ENCODE results near the gene CEP44.
A peak's percentile ranks its signal among the peaks of the same experiment; 100 is the strongest.
"Not testable (repeated sequence)": the region's sequence is repeated elsewhere in the genome, so short reads cannot be mapped to it uniquely, and the experiment has no call there.

The CEP44 gene, protein sequence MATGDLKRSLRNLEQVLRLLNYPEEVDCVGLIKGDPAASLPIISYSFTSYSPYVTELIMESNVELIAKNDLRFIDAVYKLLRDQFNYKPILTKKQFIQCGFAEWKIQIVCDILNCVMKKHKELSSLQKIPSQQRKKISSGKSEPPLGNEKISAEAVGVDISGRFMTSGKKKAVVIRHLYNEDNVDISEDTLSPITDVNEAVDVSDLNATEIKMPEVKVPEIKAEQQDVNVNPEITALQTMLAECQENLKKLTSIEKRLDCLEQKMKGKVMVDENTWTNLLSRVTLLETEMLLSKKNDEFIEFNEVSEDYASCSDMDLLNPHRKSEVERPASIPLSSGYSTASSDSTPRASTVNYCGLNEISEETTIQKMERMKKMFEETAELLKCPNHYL

DNA sequence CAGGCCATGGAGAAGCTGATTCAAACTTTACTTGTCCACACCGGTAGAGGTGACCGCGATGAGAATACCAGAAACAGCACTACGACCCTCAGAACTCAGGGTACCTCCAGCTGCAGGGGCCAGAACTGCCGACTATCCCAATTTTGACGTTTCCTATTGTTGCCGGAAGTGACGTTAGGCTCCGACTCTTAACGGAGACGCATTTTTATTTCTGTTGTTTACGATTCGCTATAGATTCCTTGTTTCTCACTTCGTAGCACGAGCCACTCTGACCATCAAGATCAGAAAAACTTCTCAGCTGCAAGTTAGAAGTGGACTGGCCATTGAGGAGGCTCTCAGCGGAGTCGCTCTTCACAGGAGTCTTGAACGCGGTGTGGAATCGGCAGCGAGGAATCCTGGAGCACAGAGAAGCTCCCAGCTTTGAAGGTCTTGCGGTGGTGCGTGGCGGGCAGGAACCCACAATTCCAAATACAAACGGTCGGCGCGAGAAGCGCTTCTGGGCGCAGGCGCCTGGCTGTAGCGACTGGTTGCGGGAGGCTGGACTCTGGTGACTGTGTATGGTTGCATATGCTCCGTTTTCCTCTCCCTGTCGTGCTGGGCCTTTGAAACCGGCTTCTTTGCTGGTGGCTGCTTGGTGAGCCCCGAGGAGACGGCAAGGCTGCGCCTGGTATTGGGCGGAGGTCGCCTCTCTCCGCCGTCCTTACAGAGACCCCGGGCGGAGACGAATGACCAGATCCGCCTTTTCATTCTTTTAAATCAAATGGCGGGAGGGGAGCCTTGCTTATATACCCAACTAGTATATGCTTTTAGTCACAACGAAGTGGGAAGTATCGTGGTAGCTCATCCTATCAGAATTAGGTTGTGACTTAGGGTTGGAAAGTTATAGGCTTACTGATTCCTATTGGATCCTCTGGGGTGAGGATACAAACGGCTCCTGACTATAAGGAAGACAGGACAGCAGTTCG lies at the start of gene CEP44, which contains the start of gene FBXO8:
Gene CEP44 (plus strand): TSS at position 405 of the 965 bp plus-strand sequence. CDS start 15,211 bp downstream, outside the sequence.
Gene FBXO8 (minus strand): TSS at position 161 of the 965 bp plus-strand sequence. CDS start 20,575 bp downstream, outside the sequence.
- peak; percentile 71 for DNase-seq (ENCODE audit: low spot score)

DNA sequence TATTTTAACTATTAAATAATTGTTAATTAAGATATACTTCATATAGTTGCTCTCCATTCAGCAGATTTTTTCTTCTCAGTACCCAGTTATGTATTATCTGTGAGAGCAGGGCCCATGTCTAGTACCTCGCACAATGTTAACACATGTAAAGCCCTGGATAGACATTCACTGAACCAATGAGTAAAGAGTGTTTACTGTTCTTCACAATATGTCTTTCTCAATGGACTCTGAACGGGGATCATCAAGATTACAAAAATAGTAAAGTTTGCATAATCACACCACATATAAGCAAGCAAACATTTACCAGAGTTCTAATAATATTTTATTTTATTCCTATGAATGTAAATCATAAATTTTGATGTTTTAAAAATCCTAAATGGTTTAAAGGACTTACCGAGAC lies 47.4 kb upstream of the CEP44 start:
- no peak for DNase-seq (ENCODE audit: low spot score)

DNA sequence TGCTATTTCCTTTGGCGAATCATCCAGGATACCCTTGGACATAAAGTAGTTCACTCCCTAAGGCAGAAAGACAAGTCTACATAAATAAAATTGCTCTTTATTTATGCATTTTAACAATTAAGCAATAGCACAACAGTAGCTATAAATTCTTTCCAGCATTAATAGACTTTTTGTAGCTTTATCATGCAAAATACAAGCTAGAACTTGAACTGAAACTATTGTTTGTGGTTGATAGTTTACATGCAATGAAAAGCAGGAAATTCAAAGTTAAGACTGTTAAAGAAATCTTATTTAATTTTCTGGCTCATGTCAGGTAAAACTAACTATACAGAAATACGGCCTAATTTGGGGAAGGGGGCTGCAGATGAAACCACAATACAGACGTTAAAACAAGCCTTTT lies 42.5 kb upstream of the CEP44 start:
- DNase-seq (ENCODE audit: low spot score): no peak

DNA sequence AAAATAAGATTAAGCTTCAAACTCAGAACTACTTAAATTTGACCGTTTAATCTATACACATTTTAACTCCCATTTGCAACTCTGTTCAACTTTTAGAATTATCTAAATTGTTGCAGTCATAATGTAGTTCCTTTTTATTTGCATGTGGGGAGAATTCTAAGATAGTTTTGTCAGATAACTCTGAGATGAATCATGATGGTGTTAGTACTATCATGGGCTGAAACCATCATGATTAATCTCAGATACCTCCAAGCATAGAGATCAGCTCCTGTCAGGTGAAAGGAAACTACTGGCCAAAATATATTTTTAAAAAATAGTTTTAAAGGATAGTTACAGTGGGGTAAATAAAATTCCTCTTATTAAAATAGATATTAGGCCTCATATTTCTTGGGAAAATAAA lies 39.3 kb upstream of the CEP44 start:
- peak; percentile 9 for DNase-seq (ENCODE audit: low spot score)

DNA sequence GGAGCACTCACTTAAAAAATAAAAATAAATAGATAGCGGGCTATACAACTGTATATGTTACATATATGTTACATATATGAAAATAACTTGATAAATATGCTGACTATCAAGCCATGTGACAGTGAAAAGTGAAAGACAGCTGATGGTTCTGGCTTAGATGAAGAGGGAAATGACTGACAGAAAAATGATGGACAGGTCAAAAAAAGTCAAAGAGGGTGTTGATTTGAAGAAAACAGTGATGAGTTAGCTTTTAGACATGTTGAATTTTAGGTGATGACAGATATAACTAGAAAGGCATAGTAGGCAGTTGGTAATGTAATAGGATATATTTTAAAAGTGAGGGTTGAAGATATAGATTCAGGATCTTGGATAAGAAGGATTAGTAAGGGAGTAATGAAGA lies 38.0 kb upstream of the CEP44 start:
- DNase-seq (ENCODE audit: low spot score): no peak

DNA sequence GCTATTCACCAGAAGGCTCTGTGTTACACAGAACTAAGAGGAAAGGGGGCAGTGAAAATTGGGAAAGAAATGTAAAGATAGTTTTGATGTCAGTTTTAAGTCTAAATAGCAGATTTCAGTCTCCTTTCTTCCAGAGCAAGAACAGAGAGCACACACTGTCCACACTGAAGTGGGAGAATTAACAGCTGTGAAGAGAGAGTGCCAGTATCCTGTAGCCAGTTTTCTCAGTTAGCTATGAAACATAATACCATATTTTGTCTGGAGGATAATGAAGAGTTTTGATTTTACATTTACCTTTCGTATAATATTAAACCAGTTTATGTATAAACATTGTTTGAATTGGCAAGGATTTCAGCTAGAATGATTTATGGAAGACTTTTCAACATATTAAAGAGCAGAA lies 35.3 kb upstream of the CEP44 start:
- DNase-seq (ENCODE audit: low spot score): no peak

DNA sequence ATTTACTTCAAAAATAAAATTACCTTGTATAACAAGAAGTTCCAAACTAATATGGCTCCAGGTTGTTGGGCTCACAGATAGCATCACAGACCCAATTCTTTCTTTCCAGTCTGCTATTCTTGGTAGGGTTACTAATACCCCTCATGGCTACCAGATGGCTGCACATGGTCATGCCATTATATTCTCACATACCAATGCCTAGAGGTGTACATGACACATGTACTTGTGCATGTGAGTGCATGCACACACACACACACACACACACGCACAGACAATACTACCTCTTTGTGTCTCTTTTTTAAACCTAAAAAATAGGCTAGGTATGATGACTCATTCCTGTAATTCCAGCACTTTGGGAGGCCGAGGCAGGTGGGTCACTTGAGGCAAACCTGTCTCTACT lies 31.3 kb upstream of the CEP44 start:
- DNase-seq (ENCODE audit: low spot score): no peak

DNA sequence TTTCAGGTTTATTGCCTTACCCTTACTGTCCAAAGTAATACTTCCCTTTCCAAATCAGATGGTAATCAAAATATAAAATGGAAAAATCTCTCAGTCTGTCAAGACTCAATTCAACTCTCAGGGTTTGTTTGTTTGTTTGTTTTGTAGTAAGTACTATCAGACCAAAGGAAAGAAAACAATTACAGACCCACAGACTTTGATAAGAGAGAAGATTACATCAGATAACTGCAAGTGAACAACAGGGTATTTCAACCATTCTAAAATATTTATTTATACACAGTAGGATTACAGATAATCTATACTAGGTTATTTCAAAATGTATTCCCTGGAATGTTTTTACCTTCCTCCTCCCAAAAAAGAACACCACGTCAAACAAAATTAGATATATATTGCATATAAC lies 29.1 kb upstream of the CEP44 start:
- no peak for DNase-seq (ENCODE audit: low spot score)

DNA sequence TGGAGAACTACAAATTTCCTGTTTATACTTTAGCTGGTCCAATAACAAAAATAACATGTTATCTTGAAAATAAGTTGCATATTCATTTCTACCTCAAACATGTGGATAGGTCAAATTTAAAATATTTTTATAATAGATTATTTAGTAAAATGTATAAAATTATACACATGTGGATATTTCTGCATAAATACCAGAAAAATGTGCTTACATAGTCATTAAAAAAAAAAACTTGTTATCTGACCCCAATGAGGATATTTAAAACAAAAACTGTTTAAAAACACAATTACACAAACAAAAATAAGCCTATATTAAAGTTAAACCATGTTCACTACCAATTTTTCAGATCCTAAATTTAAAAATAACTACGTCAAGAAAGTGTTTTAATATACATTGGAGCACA lies 28.3 kb upstream of the CEP44 start:
- no peak for DNase-seq (ENCODE audit: low spot score)

GRCh38 chr4:174255786-174256185 lies 27.9 kb upstream of the CEP44 start:
- no peak for DNase-seq (ENCODE audit: low spot score)

- peak; percentile 30 for DNase-seq (ENCODE audit: low spot score)
These were observed 27.4 kb upstream of the CEP44 start for GRCh38 chr4:174256277-174256713.

DNA sequence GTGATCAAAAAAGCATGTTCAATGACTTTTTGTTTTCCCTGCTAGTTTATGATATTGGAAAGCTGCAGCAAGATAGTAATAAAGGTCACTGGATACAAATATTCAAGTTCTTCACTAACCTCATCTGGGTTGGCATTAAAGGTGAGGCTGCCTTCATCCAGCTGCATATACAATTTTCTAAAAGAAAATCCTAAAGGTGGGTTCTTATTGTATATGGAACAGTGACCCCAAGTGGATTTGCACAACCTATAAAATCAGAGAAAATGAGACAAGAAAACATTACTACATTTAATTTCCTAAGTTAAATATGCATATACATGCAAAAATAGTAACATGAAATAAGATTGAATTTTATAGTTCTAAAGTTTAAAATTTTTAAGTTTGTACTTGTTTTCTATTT lies 24.1 kb upstream of the CEP44 start:
- no peak for DNase-seq (ENCODE audit: low spot score)

- no peak for DNase-seq (ENCODE audit: low spot score)
These were observed 23.6 kb upstream of the CEP44 start for GRCh38 chr4:174260099-174260498.

DNA sequence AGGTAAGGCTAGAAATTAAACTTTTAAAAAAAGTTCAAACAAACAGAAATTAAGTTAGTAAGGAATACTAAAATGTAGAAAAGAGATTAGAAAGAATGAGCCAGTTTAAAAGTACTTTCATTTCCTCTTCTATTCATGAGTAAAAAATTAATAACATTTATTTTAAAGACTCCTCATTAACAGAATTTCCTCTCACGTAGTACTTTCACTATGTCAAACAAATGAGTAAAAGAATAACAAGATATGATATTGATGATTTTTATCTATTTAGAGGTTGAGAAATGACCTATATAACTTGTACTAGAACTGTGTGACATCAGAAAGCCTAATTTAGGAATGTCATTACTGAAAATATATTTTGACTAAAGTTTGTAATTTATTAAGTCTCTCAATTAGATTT lies 22.3 kb upstream of the CEP44 start:
- DNase-seq (ENCODE audit: low spot score): not testable (repeated sequence)

- no peak for DNase-seq (ENCODE audit: low spot score)
These were observed 20.9 kb upstream of the CEP44 start for GRCh38 chr4:174262624-174263444.

DNA sequence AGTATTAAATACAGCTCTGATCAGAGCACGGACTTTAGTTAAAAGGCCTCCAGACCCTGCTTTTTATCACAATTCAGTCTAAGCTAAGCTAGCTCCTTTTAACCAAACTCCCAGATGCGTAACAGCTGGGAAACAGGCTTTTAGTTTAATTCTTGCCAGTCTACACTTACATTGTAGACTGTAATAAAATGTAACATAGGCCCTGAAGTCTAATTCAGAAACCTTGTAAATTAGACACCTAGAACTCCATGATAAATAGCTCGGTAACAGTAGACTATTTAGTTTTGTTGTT lies 20.3 kb upstream of the CEP44 start:
- DNase-seq (ENCODE audit: low spot score): no peak

DNA sequence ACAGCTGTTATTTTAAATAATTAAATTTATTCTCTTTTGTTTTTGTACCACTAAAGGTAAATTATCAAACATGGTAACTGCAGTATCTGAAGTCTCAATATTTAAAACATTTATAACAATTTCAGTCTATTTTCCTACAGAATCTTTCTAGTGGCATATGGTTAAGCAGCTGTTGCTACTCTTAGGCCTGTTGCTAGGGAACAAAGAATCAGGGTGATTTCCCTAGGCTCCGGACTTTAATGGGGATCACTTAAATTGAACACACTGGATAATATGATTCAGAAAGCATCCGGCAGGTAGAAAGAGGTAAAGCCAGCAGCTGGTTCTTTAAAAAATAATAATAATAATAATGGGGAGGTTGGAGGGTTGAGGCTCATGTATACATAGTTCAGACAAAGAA lies 17.8 kb upstream of the CEP44 start:
- no peak for DNase-seq (ENCODE audit: low spot score)

DNA sequence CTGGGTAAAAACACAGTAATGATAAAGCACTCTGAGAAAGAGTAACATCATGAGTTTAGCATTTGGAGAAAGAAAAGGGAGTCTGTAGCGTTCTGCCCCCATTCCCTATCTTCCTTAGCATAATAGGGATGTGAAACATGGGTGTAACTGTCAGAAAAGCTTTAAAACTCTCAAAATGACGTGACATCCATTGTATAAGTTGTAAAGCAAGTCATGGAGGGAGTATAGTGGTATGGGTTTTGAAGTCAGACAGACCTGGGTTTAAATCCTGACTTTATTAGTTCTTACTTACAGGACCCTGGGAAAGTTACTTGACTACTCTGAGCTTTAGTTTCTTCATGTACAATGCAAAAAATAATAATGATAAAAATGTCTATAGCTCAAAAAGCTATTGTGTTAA lies 17.3 kb upstream of the CEP44 start:
- DNase-seq (ENCODE audit: low spot score): no peak

DNA sequence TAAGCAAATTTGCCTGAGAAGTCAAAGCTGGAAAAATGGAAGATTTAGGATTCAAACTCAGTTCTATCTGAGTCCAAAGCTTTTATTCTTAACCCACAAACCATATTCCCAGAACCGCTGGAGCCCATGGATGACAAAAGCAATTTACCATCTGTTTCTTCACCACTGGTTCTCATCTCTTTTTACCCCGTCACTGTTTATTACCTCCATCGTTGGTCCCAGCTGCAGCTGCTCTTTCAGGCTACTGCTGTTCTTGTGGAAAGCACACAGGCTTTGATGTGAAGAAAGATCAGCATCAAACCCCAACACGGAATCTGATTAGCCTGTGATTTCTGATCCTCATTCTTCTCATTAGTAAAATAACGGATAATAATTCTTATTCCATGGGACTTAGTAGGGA lies 9.8 kb upstream of the CEP44 start:
- no peak for DNase-seq (ENCODE audit: low spot score)

- DNase-seq (ENCODE audit: low spot score): no peak
These were observed 9.3 kb upstream of the CEP44 start for GRCh38 chr4:174274436-174274835.

- no peak for DNase-seq (ENCODE audit: low spot score)
These were observed 8.6 kb upstream of the CEP44 start for GRCh38 chr4:174275101-174275500.

DNA sequence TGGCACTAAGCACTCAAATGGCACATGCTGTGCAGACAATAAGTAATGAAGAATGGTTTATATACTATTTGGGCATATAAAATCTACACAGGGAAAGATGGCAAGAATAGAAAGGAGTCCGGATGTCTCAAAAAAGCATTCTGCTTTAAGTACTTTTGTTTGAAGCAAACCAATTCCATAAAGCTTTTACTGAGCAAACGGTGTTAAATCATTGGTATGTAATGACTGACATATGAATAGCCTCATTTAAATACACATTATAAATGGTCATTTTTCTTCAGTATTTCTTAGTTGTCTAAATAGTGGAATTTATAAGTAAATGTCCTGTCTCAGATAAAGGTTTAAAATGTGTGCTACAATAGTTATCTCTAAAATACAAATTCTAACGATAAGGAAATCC lies 6.3 kb upstream of the CEP44 start:
- no peak for DNase-seq (ENCODE audit: low spot score)

Measured in AG08395 (cell line).